Measurements from ENCODE around the gene GIPC1. TPM values are rescaled to one million over a fixed set of nuclear protein-coding genes. Genes with fewer than 3 reads are reported as not detected.
A peak's percentile ranks its signal among the peaks of the same experiment; 100 is the strongest.

The GIPC1 gene
- total and polyA plus RNA-seq, 9 of the 15 experiments (the other 6 are each of a cell fraction or from before 2014, with no cell fraction given) = 0.49 to 54.7 (median 24.8) TPM

DNA sequence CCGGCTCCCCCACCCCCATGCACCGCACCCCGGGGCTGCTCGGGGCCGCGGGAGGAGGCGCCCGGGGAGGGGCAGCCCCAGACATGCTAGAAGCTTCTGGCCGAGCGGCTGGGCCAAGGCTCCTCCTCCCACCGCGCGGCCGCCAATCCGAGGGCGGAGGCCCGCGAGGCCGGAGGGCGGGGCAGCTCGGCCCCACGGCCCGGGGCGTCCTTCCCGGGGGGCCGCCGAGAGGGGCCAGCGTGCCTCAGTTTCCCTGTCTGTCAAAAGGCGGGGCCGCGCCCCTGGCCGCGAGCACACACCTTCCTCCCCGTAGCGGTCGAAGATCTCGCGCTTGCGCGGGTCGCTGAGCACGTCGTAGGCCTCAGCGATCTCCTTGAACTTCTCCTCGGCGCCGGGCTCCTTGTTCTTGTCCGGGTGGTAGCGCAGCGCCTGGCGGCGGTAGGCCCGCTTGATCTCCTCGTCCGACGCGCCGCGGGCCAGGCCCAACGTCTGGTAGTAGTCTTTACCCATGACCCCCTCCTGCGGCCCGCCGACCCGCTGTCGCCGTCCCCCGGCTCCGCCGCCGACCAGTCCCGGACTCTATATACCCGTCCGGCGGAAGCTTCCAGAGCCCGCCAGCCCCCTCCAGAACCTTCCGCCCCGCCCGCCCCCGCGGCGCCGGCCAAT lies 22.0 kb upstream of the GIPC1 start, which contains the start of gene DNAJB1 (continued):
- TF ChIP-seq SIRT6 (IDR thresholded peaks at IDR 0.05; ENCODE audit: low read depth, low read length) (no peak), ZNF764 (CRISPR knock-in tag; IDR thresholded peaks at IDR 0.05; ENCODE audit: low read depth) (no peak), STAT5B (CRISPR knock-in tag; IDR thresholded peaks at IDR 0.05) (no peak), RBM39 (optimal IDR thresholded peaks at IDR 0.05; ENCODE audit: low read depth, low read length) (no peak), U2AF1 (optimal IDR thresholded peaks at IDR 0.05; ENCODE audit: low read depth, low read length) (peak; percentile 95), SNRNP70 (optimal IDR thresholded peaks at IDR 0.05; ENCODE audit: low read depth, low read length) (no peak), ZFP36 (IDR thresholded peaks at IDR 0.05; ENCODE audit: low read depth, low read length, partially characterized antibody) (peak; percentile 71), PHF20 (IDR thresholded peaks at IDR 0.05; ENCODE audit: partially characterized antibody) (peak; percentile 72), YBX1 (IDR thresholded peaks at IDR 0.05) (no peak), NR2C2 (CRISPR knock-in tag; IDR thresholded peaks at IDR 0.05) (peak; percentile 9; the same call in 1 of the 2 replicates), NR2C2 (tag; IDR thresholded peaks at IDR 0.05) (no peak), EP400 (IDR thresholded peaks at IDR 0.05) (peak; percentile 77), ZNF785 (CRISPR knock-in tag; IDR thresholded peaks at IDR 0.05) (no peak)
- TF ChIP-seq, protein P1, sequence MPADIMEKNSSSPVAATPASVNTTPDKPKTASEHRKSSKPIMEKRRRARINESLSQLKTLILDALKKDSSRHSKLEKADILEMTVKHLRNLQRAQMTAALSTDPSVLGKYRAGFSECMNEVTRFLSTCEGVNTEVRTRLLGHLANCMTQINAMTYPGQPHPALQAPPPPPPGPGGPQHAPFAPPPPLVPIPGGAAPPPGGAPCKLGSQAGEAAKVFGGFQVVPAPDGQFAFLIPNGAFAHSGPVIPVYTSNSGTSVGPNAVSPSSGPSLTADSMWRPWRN (IDR thresholded peaks at IDR 0.05; ENCODE audit: low read depth) = no peak
- TF ChIP-seq, protein P2, sequence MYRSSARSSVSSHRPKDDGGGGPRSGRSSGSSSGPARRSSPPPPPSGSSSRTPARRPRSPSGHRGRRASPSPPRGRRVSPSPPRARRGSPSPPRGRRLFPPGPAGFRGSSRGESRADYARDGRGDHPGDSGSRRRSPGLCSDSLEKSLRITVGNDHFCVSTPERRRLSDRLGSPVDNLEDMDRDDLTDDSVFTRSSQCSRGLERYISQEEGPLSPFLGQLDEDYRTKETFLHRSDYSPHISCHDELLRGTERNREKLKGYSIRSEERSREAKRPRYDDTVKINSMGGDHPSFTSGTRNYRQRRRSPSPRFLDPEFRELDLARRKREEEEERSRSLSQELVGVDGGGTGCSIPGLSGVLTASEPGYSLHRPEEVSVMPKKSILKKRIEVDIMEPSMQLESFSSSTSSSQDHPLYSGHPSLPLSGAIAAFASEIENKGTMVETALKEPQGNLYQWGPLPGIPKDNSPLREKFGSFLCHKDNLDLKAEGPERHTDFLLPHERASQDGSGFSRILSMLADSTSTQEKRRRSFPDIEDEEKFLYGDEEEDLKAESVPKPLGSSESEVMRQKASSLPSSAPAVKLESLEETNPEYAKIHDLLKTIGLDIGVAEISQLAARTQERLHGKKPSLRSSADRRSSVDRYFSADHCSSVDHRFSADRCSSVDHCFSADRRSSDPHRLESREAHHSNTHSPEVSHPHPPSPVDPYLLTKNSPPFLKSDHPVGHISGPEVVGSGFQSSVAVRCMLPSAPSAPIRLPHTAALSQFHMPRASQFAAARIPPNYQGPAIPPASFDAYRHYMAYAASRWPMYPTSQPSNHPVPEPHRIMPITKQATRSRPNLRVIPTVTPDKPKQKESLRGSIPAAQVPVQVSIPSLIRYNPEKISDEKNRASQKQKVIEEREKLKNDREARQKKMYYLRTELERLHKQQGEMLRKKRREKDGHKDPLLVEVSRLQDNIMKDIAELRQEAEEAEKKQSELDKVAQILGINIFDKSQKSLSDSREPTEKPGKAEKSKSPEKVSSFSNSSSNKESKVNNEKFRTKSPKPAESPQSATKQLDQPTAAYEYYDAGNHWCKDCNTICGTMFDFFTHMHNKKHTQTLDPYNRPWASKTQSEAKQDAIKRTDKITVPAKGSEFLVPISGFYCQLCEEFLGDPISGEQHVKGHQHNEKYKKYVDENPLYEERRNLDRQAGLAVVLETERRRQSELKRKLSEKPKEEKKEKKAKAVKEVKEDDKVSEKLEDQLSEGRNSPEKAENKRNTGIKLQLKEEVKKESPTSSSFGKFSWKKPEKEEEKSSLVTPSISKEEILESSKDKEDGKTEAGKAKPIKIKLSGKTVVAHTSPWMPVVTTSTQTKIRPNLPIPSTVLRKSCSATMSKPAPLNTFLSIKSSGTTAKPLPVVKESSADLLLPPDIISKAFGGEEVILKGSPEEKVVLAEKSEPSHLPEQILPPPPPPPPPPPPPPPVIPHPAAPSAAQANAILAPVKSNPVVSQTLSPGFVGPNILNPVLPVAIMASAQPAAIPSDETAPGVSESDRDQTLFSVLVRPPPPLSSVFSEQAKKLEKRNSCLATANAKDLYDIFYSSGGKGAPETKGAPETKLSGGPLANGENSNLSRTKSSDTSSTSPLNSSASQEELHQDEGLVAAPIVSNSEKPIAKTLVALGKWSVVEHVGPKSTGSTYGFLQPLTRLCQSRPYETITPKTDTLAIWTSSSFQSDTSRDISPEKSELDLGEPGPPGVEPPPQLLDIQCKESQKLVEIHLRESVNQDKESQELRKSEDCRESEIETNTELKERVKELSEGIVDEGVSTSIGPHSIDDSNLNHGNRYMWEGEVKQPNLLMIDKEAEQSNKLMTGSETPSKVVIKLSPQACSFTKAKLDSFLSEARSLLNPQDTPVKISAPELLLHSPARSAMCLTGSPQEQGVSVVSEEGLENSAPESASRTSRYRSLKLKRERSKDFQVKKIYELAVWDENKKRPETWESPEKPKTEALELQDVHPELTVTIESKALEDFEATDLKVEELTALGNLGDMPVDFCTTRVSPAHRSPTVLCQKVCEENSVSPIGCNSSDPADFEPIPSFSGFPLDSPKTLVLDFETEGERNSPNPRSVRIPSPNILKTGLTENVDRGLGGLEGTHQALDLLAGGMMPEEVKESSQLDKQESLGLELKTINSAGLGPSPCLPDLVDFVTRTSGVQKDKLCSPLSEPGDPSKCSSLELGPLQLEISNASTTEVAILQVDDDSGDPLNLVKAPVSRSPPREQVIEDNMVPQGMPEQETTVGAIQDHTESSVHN (IDR thresholded peaks at IDR 0.05; ENCODE audit: borderline replicate concordance in 1 of 2, low read depth in 1 of 2) = no peak
- TF ChIP-seq, protein P3, sequence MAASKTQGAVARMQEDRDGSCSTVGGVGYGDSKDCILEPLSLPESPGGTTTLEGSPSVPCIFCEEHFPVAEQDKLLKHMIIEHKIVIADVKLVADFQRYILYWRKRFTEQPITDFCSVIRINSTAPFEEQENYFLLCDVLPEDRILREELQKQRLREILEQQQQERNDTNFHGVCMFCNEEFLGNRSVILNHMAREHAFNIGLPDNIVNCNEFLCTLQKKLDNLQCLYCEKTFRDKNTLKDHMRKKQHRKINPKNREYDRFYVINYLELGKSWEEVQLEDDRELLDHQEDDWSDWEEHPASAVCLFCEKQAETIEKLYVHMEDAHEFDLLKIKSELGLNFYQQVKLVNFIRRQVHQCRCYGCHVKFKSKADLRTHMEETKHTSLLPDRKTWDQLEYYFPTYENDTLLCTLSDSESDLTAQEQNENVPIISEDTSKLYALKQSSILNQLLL (CRISPR knock-in tag; IDR thresholded peaks at IDR 0.05; ENCODE audit: borderline replicate concordance) = no peak

Data from K562 (cell line).